Measurements from ENCODE around the gene POLN. TPM values are rescaled to one million over a fixed set of nuclear protein-coding genes. Genes with fewer than 3 reads are reported as not detected.
"Not testable (repeated sequence)": the region's sequence is repeated elsewhere in the genome, so short reads cannot be mapped to it uniquely, and the experiment has no call there.

POLN gene
- total and polyA plus RNA-seq, 9 donors, result 1.5 to 4.8 (median 2.2) TPM

DNA sequence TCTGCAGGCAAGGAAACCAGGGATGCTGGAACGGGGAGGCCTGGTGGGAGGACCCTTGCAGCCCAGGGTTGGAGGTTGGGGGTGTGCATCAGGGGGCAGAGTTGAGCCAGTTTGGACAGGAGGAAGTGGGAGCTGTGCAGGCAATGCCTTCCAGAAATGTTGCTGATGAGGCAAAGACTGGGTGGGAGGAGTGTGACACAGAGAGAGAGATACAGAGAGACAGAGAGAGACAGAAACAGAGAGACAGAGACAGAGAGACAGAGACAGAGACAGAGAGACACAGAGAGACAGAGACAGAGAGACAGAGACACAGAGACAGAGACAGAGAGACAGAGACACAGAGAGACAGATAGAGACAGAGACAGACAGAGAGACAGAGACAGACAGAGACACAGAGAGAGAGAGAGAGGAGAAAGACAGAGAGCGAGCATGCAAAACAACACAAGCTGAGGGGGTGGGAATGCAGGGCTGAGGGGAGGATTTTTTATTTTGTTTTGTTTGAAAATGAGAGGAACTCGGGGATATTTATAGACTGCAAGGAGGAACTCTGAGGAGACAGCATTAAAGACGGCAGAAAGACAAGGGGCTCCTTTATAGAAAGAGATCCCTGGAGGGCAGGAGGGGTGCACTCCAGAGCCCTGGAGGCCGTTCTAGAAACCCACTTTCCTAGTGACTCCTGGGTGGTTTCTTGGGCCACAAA, 1.9 kb upstream of the POLN start:
- H3K36me3 ChIP-seq (ENCODE audit: control insufficient read depth, insufficient read depth, low read length), result peaks cover 12% of the 10 kb centered on the region
- peak; percentile 85 for DNase-seq
- no peak overlapping the region for H3K4me3 ChIP-seq (ENCODE audit: low read length)
- H3K27ac ChIP-seq (ENCODE audit: low read length), result peak overlapping the region; percentile 20
- H3K9me3 ChIP-seq (replicated peaks; ENCODE audit: control insufficient read depth, low read depth, low read length), result no peaks in the 10 kb centered on the region
- H3K4me1 ChIP-seq (ENCODE audit: control insufficient read depth, insufficient read depth, low read length), result peaks cover 24% of the 10 kb centered on the region
- H3K27me3 ChIP-seq (ENCODE audit: control insufficient read depth, insufficient read depth, low read length), result no peaks in the 10 kb centered on the region
- 18% methylated on average over 4 of the region's 5 CpGs for WGBS (ENCODE audit: insufficient coverage)

DNA sequence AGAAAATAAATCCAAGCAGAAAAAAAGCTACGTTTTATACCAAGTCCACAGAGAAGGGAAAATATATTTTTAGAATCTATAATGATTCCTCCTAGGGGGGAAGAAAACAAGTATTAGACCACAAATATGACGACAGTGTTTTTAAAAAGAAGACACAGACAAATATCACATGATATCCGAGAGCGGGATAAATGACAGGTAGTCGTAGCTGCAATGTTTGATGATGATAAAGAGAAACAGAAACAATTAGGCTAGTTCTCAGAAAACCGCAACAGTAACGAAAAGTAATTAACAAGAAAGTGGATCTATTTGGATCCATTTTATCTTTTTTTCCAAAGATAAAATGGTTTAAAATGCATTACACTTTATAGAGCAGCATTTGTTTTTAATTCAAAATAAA, 918 bp downstream of the POLN start:
- Histone ChIP-seq H3K4me3 (ENCODE audit: low read length) (peak overlapping the region; percentile 94), H3K27ac (ENCODE audit: low read length) (no peak overlapping the region), H3K9me3 (replicated peaks; ENCODE audit: control insufficient read depth, low read depth, low read length) (no peaks in the 10 kb centered on the region), H3K4me1 (ENCODE audit: control insufficient read depth, insufficient read depth, low read length) (peaks cover 21% of the 10 kb centered on the region), H3K36me3 (ENCODE audit: control insufficient read depth, insufficient read depth, low read length) (peaks cover 2% of the 10 kb centered on the region), H3K27me3 (ENCODE audit: control insufficient read depth, insufficient read depth, low read length) (no peaks in the 10 kb centered on the region)
- WGBS (ENCODE audit: insufficient coverage), result no CpG with 5 or more reads among the region's 7 CpGs
- no peak for DNase-seq

DNA sequence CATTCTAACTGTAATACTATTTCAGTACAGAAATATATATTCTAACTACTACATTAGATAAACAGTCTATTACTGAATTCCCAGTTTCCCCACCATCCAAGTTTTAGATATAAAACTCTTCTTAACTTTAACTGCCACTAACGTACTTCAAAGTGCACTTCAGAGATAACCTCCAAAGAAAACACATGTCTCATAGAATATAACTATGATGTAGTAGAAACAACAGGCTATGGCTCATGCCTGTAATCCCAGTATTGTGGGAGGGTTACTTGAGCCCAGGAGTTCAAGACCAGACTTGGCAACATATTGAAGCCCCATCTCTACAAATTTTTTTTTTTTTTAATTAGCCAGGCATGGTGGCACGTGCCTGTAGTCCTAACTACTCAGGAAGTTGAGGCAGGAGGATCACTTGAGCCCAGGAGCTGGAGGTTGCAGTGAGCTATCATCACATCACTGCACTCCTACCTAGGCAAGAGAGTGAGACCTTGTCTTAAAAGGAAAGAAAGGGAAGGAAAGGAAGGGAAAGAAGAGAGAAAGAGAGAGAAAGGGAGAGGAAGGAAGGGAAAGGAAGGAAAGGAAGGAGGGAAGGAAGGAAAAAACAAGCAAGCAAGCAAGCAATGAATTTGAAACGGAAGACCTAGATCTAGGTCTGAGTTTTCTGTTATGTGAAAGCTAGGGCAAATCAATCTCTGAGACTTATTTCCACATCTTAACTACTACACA, 4.8 kb downstream of the POLN start:
- Histone ChIP-seq H3K4me1 (ENCODE audit: control insufficient read depth, insufficient read depth, low read length) (peaks cover 2% of the 10 kb centered on the region), H3K4me3 (ENCODE audit: low read length) (no peak overlapping the region), H3K9me3 (replicated peaks; ENCODE audit: control insufficient read depth, low read depth, low read length) (no peaks in the 10 kb centered on the region), H3K36me3 (ENCODE audit: control insufficient read depth, insufficient read depth, low read length) (peaks cover 6% of the 10 kb centered on the region), H3K27ac (ENCODE audit: low read length) (no peak overlapping the region), H3K27me3 (ENCODE audit: control insufficient read depth, insufficient read depth, low read length) (no peaks in the 10 kb centered on the region)
- WGBS (ENCODE audit: insufficient coverage), result no CpG with 5 or more reads among the region's 3 CpGs
- DNase-seq, result no peak

DNA sequence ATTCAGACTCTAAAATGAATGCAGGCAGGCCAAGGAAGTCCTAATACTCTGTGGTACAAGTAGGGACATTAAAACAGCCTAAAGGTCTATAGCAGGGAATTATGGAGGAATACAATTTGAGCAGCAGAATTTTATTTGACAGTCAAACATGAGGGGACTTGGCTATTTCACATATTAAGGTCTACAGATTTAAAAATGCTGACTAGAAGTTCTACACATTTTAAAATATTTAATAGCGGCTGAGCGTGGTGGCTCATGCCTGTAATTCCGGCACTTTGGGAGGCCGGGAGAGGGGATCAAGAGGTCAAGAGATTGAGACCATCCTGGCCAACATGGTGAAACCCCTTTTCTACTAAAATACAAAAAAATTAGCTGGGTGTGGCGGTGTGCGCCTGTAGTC, 10.8 kb downstream of the POLN start:
- H3K27me3 ChIP-seq (ENCODE audit: control insufficient read depth, insufficient read depth, low read length), result no peaks in the 10 kb centered on the region
- no peak overlapping the region for H3K4me3 ChIP-seq (ENCODE audit: low read length)
- no CpG with 5 or more reads among the region's 6 CpGs for WGBS (ENCODE audit: insufficient coverage)
- no peaks in the 10 kb centered on the region for H3K9me3 ChIP-seq (replicated peaks; ENCODE audit: control insufficient read depth, low read depth, low read length)
- no peaks in the 10 kb centered on the region for H3K4me1 ChIP-seq (ENCODE audit: control insufficient read depth, insufficient read depth, low read length)
- H3K27ac ChIP-seq (ENCODE audit: low read length), result no peak overlapping the region
- DNase-seq, result no peak
- peaks cover 4% of the 10 kb centered on the region for H3K36me3 ChIP-seq (ENCODE audit: control insufficient read depth, insufficient read depth, low read length)

DNA sequence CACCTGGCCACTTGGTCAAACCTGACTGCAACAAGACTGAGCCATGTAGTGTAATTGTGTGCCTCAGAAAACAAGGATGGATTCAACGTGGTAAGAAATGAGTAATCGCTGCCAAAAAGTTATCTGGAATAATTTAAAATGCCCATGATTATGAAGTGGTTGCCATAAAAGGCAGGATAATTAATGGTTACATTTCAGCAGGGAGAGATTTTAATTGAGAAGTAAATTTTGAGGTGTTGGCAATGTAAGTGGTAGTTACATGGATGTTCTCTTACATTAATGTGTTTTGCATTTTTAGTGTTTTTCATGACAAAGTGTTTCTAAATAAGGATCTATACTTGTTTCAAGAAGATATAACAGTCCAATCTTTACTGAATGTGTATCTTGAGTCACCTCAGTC, 15.7 kb downstream of the POLN start:
- H3K36me3 ChIP-seq (ENCODE audit: control insufficient read depth, insufficient read depth, low read length), result peaks cover 4% of the 10 kb centered on the region
- H3K4me3 ChIP-seq (ENCODE audit: low read length), result no peak overlapping the region
- H3K9me3 ChIP-seq (replicated peaks; ENCODE audit: control insufficient read depth, low read depth, low read length), result no peaks in the 10 kb centered on the region
- H3K27ac ChIP-seq (ENCODE audit: low read length), result no peak overlapping the region
- no peaks in the 10 kb centered on the region for H3K27me3 ChIP-seq (ENCODE audit: control insufficient read depth, insufficient read depth, low read length)
- peaks cover 6% of the 10 kb centered on the region for H3K4me1 ChIP-seq (ENCODE audit: control insufficient read depth, insufficient read depth, low read length)
- DNase-seq, result no peak
- WGBS (ENCODE audit: insufficient coverage), result 85% methylated on average over 2 of the region's 2 CpGs

DNA sequence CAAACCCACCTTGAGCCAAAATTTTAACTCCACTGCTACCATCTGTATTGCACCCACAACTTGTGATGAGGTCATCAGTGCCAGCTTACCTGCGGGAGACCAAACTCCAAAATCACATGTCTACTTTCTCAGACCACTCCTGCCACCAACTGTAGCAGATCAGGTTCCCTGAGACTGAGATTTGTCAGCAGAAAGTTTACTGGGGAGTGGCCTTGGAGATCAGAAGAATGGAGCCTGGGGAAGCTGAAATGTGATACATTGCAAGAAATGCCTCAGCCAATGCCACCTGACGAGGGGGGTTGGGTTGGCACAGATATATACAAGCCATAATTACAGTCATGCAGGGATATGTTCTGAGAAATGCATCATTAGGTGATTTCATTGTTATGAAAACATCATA, 19.1 kb downstream of the POLN start:
- H3K4me1 ChIP-seq (ENCODE audit: control insufficient read depth, insufficient read depth, low read length), result peaks cover 12% of the 10 kb centered on the region
- H3K4me3 ChIP-seq (ENCODE audit: low read length), result no peak overlapping the region
- no peaks in the 10 kb centered on the region for H3K27me3 ChIP-seq (ENCODE audit: control insufficient read depth, insufficient read depth, low read length)
- H3K36me3 ChIP-seq (ENCODE audit: control insufficient read depth, insufficient read depth, low read length), result peaks cover 4% of the 10 kb centered on the region
- H3K9me3 ChIP-seq (replicated peaks; ENCODE audit: control insufficient read depth, low read depth, low read length), result no peaks in the 10 kb centered on the region
- H3K27ac ChIP-seq (ENCODE audit: low read length), result no peak overlapping the region
- WGBS (ENCODE audit: insufficient coverage), result no CpG with 5 or more reads among the region's 2 CpGs
- DNase-seq, result no peak

DNA sequence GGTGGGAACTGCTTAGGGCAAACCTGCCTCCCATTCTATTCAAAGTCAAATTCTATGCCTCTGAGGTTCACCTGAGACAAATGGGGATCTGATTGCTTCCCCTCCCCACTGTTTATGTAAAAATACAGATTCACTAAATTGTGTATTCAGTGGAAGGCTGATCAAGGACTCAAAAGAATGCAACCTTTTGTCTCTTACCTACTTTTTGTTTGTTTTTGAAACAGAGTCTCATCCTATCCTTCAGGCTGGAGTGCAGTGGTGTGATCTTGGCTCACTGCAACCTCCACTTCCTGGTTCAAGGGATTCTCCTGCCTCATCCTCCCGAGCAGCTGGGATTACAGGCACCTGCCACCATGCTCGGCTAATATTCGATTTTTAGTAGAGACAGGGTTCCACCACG, 20.5 kb downstream of the POLN start:
- H3K4me1 ChIP-seq (ENCODE audit: control insufficient read depth, insufficient read depth, low read length), result peaks cover 12% of the 10 kb centered on the region
- WGBS (ENCODE audit: insufficient coverage), result 44% methylated on average over 4 of the region's 4 CpGs
- not testable (repeated sequence) for DNase-seq; H3K27ac ChIP-seq (ENCODE audit: low read length); H3K36me3 ChIP-seq (ENCODE audit: control insufficient read depth, insufficient read depth, low read length); H3K4me3 ChIP-seq (ENCODE audit: low read length); H3K27me3 ChIP-seq (ENCODE audit: control insufficient read depth, insufficient read depth, low read length); H3K9me3 ChIP-seq (replicated peaks; ENCODE audit: control insufficient read depth, low read depth, low read length)

DNA sequence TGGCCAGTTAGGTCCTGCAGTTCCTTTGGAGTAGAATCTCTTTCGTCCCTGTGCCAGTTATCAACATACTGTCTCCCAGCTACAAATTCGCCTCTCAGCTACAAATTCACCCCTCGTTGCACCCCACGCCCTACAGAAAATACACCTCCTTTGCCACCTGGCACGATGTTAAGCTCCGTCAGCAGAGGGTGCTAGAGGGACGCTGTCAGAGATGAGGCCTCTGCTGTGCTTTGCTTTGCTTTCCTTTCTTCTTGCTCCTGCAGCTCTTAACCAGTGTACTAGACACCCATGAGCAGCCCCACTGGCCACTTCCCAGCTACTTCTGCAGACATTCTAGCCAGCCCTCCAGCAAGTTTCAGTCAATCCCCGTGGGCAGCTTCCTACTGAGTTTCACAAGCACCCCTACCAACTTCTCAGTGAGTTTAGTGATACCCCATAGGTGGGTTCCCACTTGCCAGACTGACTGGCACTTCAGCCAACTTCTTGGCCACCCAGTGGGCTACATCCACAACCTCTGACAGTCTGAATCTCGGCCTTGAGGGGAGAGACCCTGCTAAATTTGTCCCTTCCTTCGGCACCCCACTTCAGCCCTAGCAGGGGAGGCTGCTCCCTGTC, 21.8 kb downstream of the POLN start:
- Histone ChIP-seq H3K36me3 (ENCODE audit: control insufficient read depth, insufficient read depth, low read length) (peaks cover 4% of the 10 kb centered on the region), H3K9me3 (replicated peaks; ENCODE audit: control insufficient read depth, low read depth, low read length) (no peaks in the 10 kb centered on the region), H3K27me3 (ENCODE audit: control insufficient read depth, insufficient read depth, low read length) (no peaks in the 10 kb centered on the region), H3K4me1 (ENCODE audit: control insufficient read depth, insufficient read depth, low read length) (peaks cover 12% of the 10 kb centered on the region), H3K4me3 (ENCODE audit: low read length) (no peak overlapping the region), H3K27ac (ENCODE audit: low read length) (no peak overlapping the region)
- WGBS (ENCODE audit: insufficient coverage), result 3% methylated on average over 8 of the region's 10 CpGs
- peak; percentile 80 for DNase-seq

DNA sequence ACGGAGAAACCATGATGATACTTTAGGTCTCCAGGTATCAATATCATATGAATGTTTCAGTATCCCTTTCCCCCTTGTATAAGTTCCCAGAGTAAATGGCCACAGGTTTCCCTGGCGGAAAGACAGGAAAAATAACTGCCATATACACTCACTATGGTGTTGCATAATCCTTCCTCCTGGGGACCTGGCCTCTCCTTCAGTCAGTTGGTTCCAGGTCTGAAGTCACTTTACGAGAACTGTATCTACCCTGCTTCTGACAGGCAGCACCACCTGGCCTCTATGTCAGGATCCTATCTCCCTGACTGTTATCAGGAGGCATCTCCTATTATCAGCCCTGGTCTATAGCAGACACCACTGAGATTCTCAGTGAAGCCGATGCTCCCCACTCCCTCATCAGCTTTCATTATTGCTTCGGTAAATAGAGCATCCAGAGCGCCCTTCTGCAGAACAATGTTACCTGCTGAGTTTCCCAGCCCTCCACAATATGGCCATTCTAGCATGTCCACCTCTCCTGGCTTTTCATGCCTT, 22.6 kb downstream of the POLN start:
- Histone ChIP-seq H3K4me3 (ENCODE audit: low read length) (no peak overlapping the region), H3K36me3 (ENCODE audit: control insufficient read depth, insufficient read depth, low read length) (peaks cover 4% of the 10 kb centered on the region), H3K4me1 (ENCODE audit: control insufficient read depth, insufficient read depth, low read length) (peaks cover 12% of the 10 kb centered on the region), H3K9me3 (replicated peaks; ENCODE audit: control insufficient read depth, low read depth, low read length) (no peaks in the 10 kb centered on the region), H3K27me3 (ENCODE audit: control insufficient read depth, insufficient read depth, low read length) (no peaks in the 10 kb centered on the region), H3K27ac (ENCODE audit: low read length) (no peak overlapping the region)
- DNase-seq, result no peak
- WGBS (ENCODE audit: insufficient coverage), result 81% methylated on average over 6 of the region's 6 CpGs

DNA sequence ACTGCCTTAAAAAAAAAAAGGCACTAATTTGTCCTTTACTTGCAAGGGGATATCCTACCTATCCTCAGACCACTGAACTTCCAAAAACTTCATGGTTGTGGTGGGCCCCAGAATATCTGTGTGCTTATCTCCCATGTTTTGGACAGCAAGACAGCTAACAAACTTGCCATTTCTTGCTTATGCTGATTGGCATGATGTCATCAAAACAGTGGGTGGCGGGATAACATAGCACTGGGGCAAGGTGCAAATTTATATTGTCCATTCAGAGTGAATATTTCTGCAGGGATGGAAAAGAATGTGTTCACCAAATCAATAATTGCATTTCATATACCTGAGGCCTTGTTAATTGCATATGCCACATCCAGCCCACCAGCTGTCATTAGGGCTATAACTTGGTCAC, 23.5 kb downstream of the POLN start:
- H3K36me3 ChIP-seq (ENCODE audit: control insufficient read depth, insufficient read depth, low read length), result peaks cover 3% of the 10 kb centered on the region
- H3K27ac ChIP-seq (ENCODE audit: low read length), result no peak overlapping the region
- peaks cover 12% of the 10 kb centered on the region for H3K4me1 ChIP-seq (ENCODE audit: control insufficient read depth, insufficient read depth, low read length)
- no peaks in the 10 kb centered on the region for H3K27me3 ChIP-seq (ENCODE audit: control insufficient read depth, insufficient read depth, low read length)
- no peaks in the 10 kb centered on the region for H3K9me3 ChIP-seq (replicated peaks; ENCODE audit: control insufficient read depth, low read depth, low read length)
- H3K4me3 ChIP-seq (ENCODE audit: low read length), result no peak overlapping the region
- DNase-seq, result no peak
- no CpG with 5 or more reads among the region's 1 CpG for WGBS (ENCODE audit: insufficient coverage)
